HG02970 (cell line): Measurements from ENCODE around the gene GALNT13.

Source experiments
- ATAC-seq: cut with Tn5 transposase; IDR thresholded peaks from one replicate; pipeline ENCODE4 v1.9.1; 2021; ENCODE audit warnings: mild to moderate bottlenecking, moderate library complexity, moderate number of reproducible peaks; ENCODE audit not compliant: unreplicated experiment, low FRiP score

The GALNT13 gene

GRCh38 chr2:154203206-154203605 is 331.5 kb downstream of the GALNT13 start:
- no peak for ATAC-seq

- ATAC-seq, result no peak
Observed at GRCh38 chr2:154203902-154204301, 332.2 kb downstream of the GALNT13 start.

- ATAC-seq, result no peak
Observed at GRCh38 chr2:154207288-154208047, 335.7 kb downstream of the GALNT13 start.

GRCh38 chr2:154223726-154224125 is 352.0 kb downstream of the GALNT13 start:
- no peak for ATAC-seq

- ATAC-seq, result no peak
Observed at GRCh38 chr2:154226931-154227330, 355.2 kb downstream of the GALNT13 start.

GRCh38 chr2:154228566-154229280 is 357.0 kb downstream of the GALNT13 start:
- ATAC-seq, result no peak

- ATAC-seq, result no peak
Observed at GRCh38 chr2:154229966-154230365, 358.2 kb downstream of the GALNT13 start.

GRCh38 chr2:154231021-154231420 is 359.3 kb downstream of the GALNT13 start:
- no peak for ATAC-seq

- no peak for ATAC-seq
Observed at GRCh38 chr2:154233231-154233630, 361.5 kb downstream of the GALNT13 start.

- no peak for ATAC-seq
Observed at GRCh38 chr2:154238252-154238651, 366.5 kb downstream of the GALNT13 start.

- no peak for ATAC-seq
Observed at GRCh38 chr2:154240316-154240715, 368.6 kb downstream of the GALNT13 start.

GRCh38 chr2:154240921-154241379 is 369.2 kb downstream of the GALNT13 start:
- no peak for ATAC-seq

- no peak for ATAC-seq
Observed at GRCh38 chr2:154242687-154243086, 371.0 kb downstream of the GALNT13 start.

GRCh38 chr2:154243685-154244084 is 372.0 kb downstream of the GALNT13 start:
- no peak for ATAC-seq

- ATAC-seq, result no peak
Observed at GRCh38 chr2:154244932-154245331, 373.2 kb downstream of the GALNT13 start.

- no peak for ATAC-seq
Observed at GRCh38 chr2:154247503-154247902, 375.8 kb downstream of the GALNT13 start.

GRCh38 chr2:154256136-154256535 is 384.4 kb downstream of the GALNT13 start:
- no peak for ATAC-seq

GRCh38 chr2:154259030-154259429 is 387.3 kb downstream of the GALNT13 start:
- no peak for ATAC-seq

GRCh38 chr2:154261473-154262027 is 389.8 kb downstream of the GALNT13 start:
- ATAC-seq, result no peak

GRCh38 chr2:154263206-154263605 is 391.5 kb downstream of the GALNT13 start:
- ATAC-seq, result no peak

- ATAC-seq, result no peak
Observed at GRCh38 chr2:154264024-154264423, 392.3 kb downstream of the GALNT13 start.
